Measurements from ENCODE around the gene VSIR.

Gene VSIR

DNA sequence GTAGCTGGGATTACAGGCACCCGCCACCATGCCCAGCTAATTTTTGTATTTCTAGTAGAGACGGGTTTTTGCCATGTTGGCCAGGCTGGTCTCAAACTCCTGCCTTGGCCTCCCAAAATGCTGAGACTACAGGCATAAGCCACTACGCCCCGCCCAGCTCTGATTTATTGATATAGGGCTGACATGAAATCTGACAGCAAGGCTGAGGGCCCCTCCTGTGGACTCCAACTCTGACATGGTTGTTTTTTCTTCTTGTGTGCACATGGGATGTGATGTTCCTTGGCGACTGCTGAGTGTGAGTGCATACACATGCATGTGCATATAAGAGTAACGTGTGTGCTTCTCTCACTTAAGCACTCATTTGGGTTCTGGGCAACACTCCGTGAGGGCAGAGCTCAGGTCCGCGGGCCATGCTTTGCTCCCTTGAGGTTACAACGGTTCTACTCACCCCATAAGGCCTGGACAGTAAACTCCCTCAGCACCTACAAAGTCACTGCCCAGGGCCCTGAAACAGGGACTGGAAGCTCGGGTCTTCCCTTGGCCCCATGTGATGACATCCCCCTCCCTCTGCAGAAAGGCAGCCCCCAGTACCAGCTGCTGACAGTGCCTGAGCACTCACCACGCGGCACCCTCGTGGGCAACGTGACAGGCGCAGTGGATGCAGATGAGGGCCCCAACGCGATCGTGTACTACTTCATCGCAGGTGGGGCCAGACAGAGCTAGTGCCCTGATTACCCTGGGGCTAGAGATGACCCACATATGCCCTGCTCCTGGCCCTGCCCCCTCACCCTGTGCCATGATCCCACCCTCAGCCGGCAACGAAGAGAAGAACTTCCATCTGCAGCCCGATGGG lies 33.6 kb upstream of the VSIR start:
- no peak for DNase-seq

- no peak for DNase-seq
Measured at GRCh38 chr10:71805776-71806703, 32.7 kb upstream of the VSIR start.

DNA sequence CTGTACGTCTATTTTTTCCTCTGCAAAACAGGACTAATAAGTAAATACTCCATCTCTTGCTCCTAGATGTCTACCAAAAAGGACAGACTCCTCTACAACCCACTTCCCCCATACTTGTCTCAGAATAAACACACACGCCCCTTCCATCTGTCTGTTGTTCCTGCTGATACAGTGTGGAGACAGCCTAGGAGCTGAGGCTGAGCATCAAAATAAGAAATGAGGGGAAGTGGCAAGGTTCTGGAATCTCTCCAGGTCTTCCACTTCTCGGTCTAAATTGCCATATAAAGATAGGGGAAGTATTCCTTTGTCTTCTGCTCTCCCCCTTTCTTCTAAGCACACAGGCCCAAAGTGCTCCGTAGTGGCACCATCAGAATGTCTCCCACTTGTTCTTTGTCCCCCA lies 30.8 kb upstream of the VSIR start:
- no peak for DNase-seq

GRCh38 chr10:71802715-71803488 lies 29.6 kb upstream of the VSIR start:
- no peak for DNase-seq

DNA sequence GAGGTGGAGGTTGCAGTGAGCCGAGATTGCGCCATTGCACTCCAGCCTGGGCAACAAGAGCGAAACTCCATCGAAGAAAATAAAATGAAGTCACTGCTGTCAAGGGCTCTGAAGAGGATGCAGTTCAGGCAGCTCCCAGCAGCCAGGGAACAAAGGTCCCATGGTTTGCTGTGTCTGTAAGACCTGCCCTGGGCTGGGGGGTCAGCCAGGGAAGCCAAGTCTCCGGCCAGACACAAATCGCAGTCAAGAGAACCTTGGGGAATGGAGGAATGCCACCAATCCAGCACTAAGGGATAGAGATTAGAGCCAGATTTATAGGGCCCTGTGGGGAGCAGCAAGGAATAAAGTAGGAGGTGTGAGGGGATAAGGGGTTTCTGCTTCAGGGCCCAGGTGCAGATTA lies 28.9 kb upstream of the VSIR start:
- DNase-seq: no peak

GRCh38 chr10:71801361-71801760 lies 28.0 kb upstream of the VSIR start:
- DNase-seq: no peak

GRCh38 chr10:71799608-71800453 lies 26.5 kb upstream of the VSIR start:
- DNase-seq: no peak

DNA sequence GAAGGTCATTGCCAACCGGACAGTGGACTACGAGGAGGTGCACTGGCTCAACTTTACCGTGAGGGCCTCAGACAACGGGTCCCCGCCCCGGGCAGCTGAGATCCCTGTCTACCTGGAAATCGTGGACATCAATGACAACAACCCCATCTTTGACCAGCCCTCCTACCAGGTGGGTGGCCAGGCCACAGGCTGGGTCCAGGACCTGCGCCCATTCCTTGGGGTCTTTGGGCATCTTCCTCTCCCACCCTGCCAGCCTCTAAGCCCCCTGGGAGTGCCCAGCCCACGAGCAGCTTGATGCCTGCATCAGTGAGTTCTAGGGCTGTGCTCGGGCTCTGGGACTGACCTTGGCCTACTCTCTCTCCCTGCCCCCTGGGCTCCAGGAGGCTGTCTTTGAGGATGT lies 25.8 kb upstream of the VSIR start:
- no peak for DNase-seq

DNA sequence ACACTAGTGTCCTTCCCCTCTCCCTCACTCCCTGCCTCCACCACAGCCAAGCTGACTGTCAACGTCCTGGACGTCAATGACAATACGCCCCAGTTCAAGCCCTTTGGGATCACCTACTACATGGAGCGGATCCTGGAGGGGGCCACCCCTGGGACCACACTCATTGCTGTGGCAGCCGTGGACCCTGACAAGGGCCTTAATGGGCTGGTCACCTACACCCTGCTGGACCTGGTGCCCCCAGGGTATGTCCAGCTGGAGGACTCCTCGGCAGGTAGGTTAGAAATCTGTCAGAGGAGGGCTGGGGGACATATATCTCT lies 24.9 kb upstream of the VSIR start:
- no peak for DNase-seq

- no peak for DNase-seq
Measured at GRCh38 chr10:71797533-71798307, 24.4 kb upstream of the VSIR start.

- DNase-seq: no peak
Measured at GRCh38 chr10:71796749-71797405, 23.6 kb upstream of the VSIR start.

GRCh38 chr10:71795248-71795647 lies 21.9 kb upstream of the VSIR start:
- no peak for DNase-seq

DNA sequence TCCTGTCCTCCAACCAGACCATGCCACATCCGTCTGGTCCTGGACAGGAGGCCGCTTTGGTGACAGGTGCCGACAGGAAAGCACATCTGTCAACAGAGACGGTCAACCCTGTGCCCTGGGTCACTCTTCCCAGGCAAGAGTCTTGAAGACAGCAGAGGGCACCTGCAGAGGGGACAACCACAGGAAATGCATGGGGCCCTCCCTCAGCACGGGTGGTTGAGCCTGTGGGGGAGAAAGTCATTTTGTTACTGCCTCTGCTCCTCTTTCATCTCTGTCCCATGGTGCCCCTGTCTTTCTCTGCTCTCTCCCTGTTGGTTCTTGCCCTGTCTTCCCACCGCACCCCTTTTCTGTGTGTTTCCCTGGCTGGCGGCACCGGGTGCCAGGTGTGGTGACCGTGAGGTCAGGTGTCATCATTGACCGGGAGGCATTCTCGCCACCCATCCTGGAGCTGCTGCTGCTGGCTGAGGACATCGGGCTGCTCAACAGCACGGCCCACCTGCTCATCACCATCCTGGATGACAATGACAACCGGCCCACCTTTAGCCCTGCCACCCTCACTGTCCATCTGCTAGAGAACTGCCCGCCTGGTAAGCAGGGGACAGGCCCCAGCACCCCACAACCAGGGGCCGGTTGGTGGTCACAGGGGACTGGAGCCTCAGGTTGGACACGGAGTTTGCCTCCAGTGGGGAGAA lies 17.6 kb upstream of the VSIR start:
- no peak for DNase-seq

GRCh38 chr10:71789871-71790270 lies 16.6 kb upstream of the VSIR start:
- DNase-seq: no peak

GRCh38 chr10:71788954-71789353 lies 15.6 kb upstream of the VSIR start:
- no peak for DNase-seq

GRCh38 chr10:71784679-71785272 lies 11.5 kb upstream of the VSIR start:
- DNase-seq: no peak

DNA sequence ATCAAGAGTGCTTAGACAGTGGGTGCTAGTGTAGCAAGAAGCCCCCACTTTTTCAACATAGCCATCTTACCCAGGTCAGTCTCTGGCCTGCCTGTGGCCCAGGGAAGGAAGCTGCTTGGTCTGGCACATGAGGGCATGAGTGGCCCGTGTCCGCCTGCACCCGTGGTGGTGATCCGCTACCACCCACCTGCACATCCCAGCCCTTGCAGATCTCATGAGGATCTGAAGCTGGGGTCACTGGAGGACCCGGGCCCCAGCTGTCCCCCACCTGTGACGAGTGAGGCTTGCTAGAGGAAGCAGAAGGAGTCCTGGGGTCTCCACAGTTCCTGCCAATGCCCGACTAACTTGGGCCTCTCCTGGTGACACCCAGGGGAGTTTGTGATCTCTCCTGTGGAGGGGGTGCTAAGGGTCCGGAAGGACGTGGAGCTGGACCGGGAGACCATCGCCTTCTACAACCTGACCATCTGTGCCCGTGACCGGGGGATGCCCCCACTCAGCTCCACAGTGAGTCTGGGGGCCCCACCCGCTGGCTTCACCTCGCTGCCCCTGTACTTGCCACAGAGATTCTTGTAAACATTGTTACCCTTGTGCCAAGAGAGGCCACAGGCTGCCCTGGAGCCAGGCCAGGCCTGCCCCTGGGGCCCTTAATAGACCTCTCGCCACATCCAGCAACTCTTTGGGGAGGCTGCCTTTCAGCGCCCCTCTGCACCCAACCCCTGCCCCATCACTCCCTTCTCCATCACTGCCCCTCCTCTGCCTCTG lies 10.8 kb upstream of the VSIR start:
- DNase-seq: no peak

- DNase-seq: no peak
Measured at GRCh38 chr10:71782917-71783490, 9.7 kb upstream of the VSIR start.

All from NCI-H510A treated with DMSO at 0.1 percent for 48 hours (cell line).